BE2C (cell line): ENCODE measurements around the gene FAM83B.
"Not testable (repeated sequence)": the region's sequence is repeated elsewhere in the genome, so short reads cannot be mapped to it uniquely, and the experiment has no call there.

Source experiments
- DNase-seq: peaks from one replicate; pipeline ENCODE4 v3.0.0-alpha.2; 2020
- H3K27me3 ChIP-seq: fragments of 250-450 bp; sonication (Bioruptor Pico); 2 replicates; pipeline ENCODE4 v1.5.1; 2020; ENCODE audit warnings: mild to moderate bottlenecking
- H3K36me3 ChIP-seq: fragments of 250-450 bp; sonication (Bioruptor Pico); 2 replicates; pipeline ENCODE4 v1.5.1; 2020; ENCODE audit warnings: mild to moderate bottlenecking
- H3K4me1 ChIP-seq: fragments of 250-450 bp; sonication (Bioruptor Pico); 2 replicates; pipeline ENCODE4 v1.5.1; 2020
- H3K4me3 ChIP-seq: 2 replicates; pipeline ENCODE4 v1.5.1; 2011; ENCODE audit warnings: low read depth, low read length
- H3K9me3 ChIP-seq: fragments of 250-450 bp; sonication (Bioruptor Pico); 2 replicates; pipeline ENCODE4 v1.5.1; 2020
- CTCF ChIP-seq: IDR thresholded peaks from 2 replicates; pipeline ENCODE4 v1.5.1; 2012; ENCODE audit warnings: mild to moderate bottlenecking, low read depth, low read length

FAM83B gene

GRCh38 chr6:54877713-54878317, 31.2 kb downstream of the FAM83B start:
- DNase-seq, result no peak
- H3K4me3 ChIP-seq, result no peak overlapping the region
- no peaks in the 10 kb centered on the region for H3K9me3 ChIP-seq
- no peak for TF ChIP-seq CTCF
- no peaks in the 10 kb centered on the region for H3K4me1 ChIP-seq
- no peaks in the 10 kb centered on the region for H3K27me3 ChIP-seq
- no peaks in the 10 kb centered on the region for H3K36me3 ChIP-seq

GRCh38 chr6:54878718-54879117, 32.1 kb downstream of the FAM83B start:
- TF ChIP-seq CTCF, result no peak
- no peaks in the 10 kb centered on the region for H3K9me3 ChIP-seq
- H3K4me3 ChIP-seq, result no peak overlapping the region
- H3K4me1 ChIP-seq, result no peaks in the 10 kb centered on the region
- H3K36me3 ChIP-seq, result no peaks in the 10 kb centered on the region
- no peak for DNase-seq
- no peaks in the 10 kb centered on the region for H3K27me3 ChIP-seq

GRCh38 chr6:54879188-54879985, 32.8 kb downstream of the FAM83B start:
- H3K4me3 ChIP-seq, result no peak overlapping the region
- no peaks in the 10 kb centered on the region for H3K9me3 ChIP-seq
- no peak for TF ChIP-seq CTCF
- H3K27me3 ChIP-seq, result no peaks in the 10 kb centered on the region
- DNase-seq, result no peak
- H3K36me3 ChIP-seq, result no peaks in the 10 kb centered on the region
- H3K4me1 ChIP-seq, result no peaks in the 10 kb centered on the region

GRCh38 chr6:54881067-54881730, 34.6 kb downstream of the FAM83B start:
- no peaks in the 10 kb centered on the region for H3K9me3 ChIP-seq
- H3K36me3 ChIP-seq, result no peaks in the 10 kb centered on the region
- DNase-seq, result no peak
- H3K4me1 ChIP-seq, result no peaks in the 10 kb centered on the region
- no peaks in the 10 kb centered on the region for H3K27me3 ChIP-seq
- TF ChIP-seq CTCF, result no peak
- H3K4me3 ChIP-seq, result no peak overlapping the region

GRCh38 chr6:54881891-54882290, 35.3 kb downstream of the FAM83B start:
- DNase-seq, H3K4me1 ChIP-seq, H3K9me3 ChIP-seq, H3K36me3 ChIP-seq, H3K4me3 ChIP-seq, H3K27me3 ChIP-seq: not testable (repeated sequence)

- DNase-seq, result no peak
- H3K9me3 ChIP-seq, result no peaks in the 10 kb centered on the region
- no peaks in the 10 kb centered on the region for H3K4me1 ChIP-seq
- H3K27me3 ChIP-seq, result no peaks in the 10 kb centered on the region
- no peak overlapping the region for H3K4me3 ChIP-seq
- H3K36me3 ChIP-seq, result no peaks in the 10 kb centered on the region
- no peak for TF ChIP-seq CTCF
Measured at GRCh38 chr6:54886932-54887584, 40.5 kb downstream of the FAM83B start.
